IMR-90 (cell line): Measurements from ENCODE around the gene ZCCHC24. TPM values are rescaled to one million over a fixed set of nuclear protein-coding genes. Genes with fewer than 3 reads are reported as not detected.

Experiments
- ATAC-seq: fragments of 200-7000 bp; cut with Tn5 transposase; 2 replicates; pipeline ENCODE4 v1.9.1; 2020; ENCODE audit warnings: low read depth, mild to moderate bottlenecking, moderate library complexity
- BruUV-seq: library from RNA; stranded (reverse); fragments of 400-500 nt; replicated peaks from 2 replicates; lab custom pipeline; 2021; lab: Mats Ljungman, UMichigan
- CTCF ChIA-PET: fragments of 300-600 bp; formaldehyde crosslinking; extraction: SDS; loops from one replicate; lab custom pipeline; 2021; ENCODE audit warnings: antibody characterized with exemption; lab: Yijun Ruan, JAX
- POLR2A ChIA-PET: fragments of 300-600 bp; sonication (Branson Sonifier 250); formaldehyde crosslinking; loops from one replicate; lab custom pipeline; 2022; ENCODE audit warnings: antibody characterized with exemption; ENCODE audit not compliant: unreplicated experiment; lab: Charles Lee
- DNase-seq: peaks from one replicate; pipeline ENCODE4 v3.0.0; 2013
- H2AFZ ChIP-seq: replicated peaks from 2 replicates; pipeline ENCODE3; 2013; ENCODE audit warnings: low read length, mild to moderate bottlenecking; ENCODE audit not compliant: poor library complexity
- H2AK5ac ChIP-seq: 2 replicates; pipeline ENCODE4 v1.6.1; 2013; ENCODE audit warnings: low read depth, low read length, inconsistent platforms
- H2AK9ac ChIP-seq: replicated peaks from 2 replicates; pipeline ENCODE3; 2013; ENCODE audit warnings: mild to moderate bottlenecking, low read depth, low read length, moderate library complexity; ENCODE audit not compliant: poor library complexity
- H2BK120ac ChIP-seq: 2 replicates; pipeline ENCODE4 v1.6.1; 2013; ENCODE audit warnings: low read depth, low read length, inconsistent platforms
- H2BK15ac ChIP-seq: 3 replicates; pipeline ENCODE4 v1.6.1; 2013; ENCODE audit warnings: low read depth, low read length, inconsistent platforms
- H2BK20ac ChIP-seq: 2 replicates; pipeline ENCODE4 v1.6.1; 2013; ENCODE audit warnings: low read depth, mild to moderate bottlenecking, inconsistent platforms, low read length, moderate library complexity
- H2BK5ac ChIP-seq: 2 replicates; pipeline ENCODE4 v1.6.1; 2013; ENCODE audit warnings: mild to moderate bottlenecking, low read depth, low read length, inconsistent platforms; ENCODE audit not compliant: poor library complexity, severe bottlenecking
- H3K14ac ChIP-seq: replicated peaks from 2 replicates; pipeline ENCODE4 v1.6.1; 2013; ENCODE audit warnings: low read depth, low read length, inconsistent platforms
- H3K18ac ChIP-seq: 2 replicates; pipeline ENCODE4 v1.6.1; 2013; ENCODE audit warnings: low read depth, low read length, control low read depth
- H3K23ac ChIP-seq: 2 replicates; pipeline ENCODE4 v1.6.1; 2013; ENCODE audit warnings: low read depth, low read length, inconsistent platforms
- H3K27ac ChIP-seq: 2 replicates; pipeline ENCODE4 v1.5.1; 2013; ENCODE audit warnings: mild to moderate bottlenecking, control low read depth, low read length; ENCODE audit not compliant: insufficient read depth
- H3K27me3 ChIP-seq: 2 replicates; pipeline ENCODE4 v1.6.1; 2013; ENCODE audit warnings: low read length; ENCODE audit not compliant: control insufficient read depth, insufficient read depth
- H3K36me3 ChIP-seq: 2 replicates; pipeline ENCODE4 v1.6.1; 2013; ENCODE audit warnings: low read length, mixed read lengths; ENCODE audit not compliant: control insufficient read depth, insufficient read depth
- H3K4ac ChIP-seq: 2 replicates; pipeline ENCODE4 v1.6.1; 2013; ENCODE audit warnings: low read depth, low read length, inconsistent platforms
- H3K4me1 ChIP-seq: 2 replicates; pipeline ENCODE4 v1.6.1; 2013; ENCODE audit warnings: low read length, mixed read lengths; ENCODE audit not compliant: control insufficient read depth, insufficient read depth
- H3K4me2 ChIP-seq: 2 replicates; pipeline ENCODE4 v1.6.1; 2013; ENCODE audit warnings: low read depth, mild to moderate bottlenecking, control low read depth, low read length, moderate library complexity
- H3K4me3 ChIP-seq: 2 replicates; pipeline ENCODE4 v1.5.1; 2013; ENCODE audit warnings: low read depth, mild to moderate bottlenecking, control low read depth, low read length, moderate library complexity; ENCODE audit not compliant: insufficient read depth
- H3K56ac ChIP-seq: 2 replicates; pipeline ENCODE4 v1.6.1; 2013; ENCODE audit warnings: low read length, inconsistent platforms; ENCODE audit not compliant: insufficient read depth; ENCODE audit errors: extremely low read depth
- H3K79me1 ChIP-seq, 2 experiments: 2 replicates each; pipeline ENCODE4 v1.6.1; 2013; ENCODE audit warnings: low read length in 2 of 2, inconsistent platforms in 1 of 2, low read depth in 1 of 2
- H3K9ac ChIP-seq: 2 replicates; pipeline ENCODE4 v1.6.1; 2013; ENCODE audit warnings: low read depth, low read length, control low read depth
- H3K9me1 ChIP-seq: 2 replicates; pipeline ENCODE4 v1.6.1; 2013; ENCODE audit warnings: low read length, inconsistent platforms; ENCODE audit not compliant: insufficient read depth
- H3K9me3 ChIP-seq: 2 replicates; pipeline ENCODE4 v1.6.1; 2013; ENCODE audit warnings: low read length; ENCODE audit not compliant: control insufficient read depth, insufficient read depth
- H4K20me1 ChIP-seq: 2 replicates; pipeline ENCODE4 v1.6.1; 2013; ENCODE audit warnings: low read length, inconsistent platforms; ENCODE audit not compliant: insufficient read depth
- H4K5ac ChIP-seq: 2 replicates; pipeline ENCODE4 v1.6.1; 2013; ENCODE audit warnings: mild to moderate bottlenecking, low read depth, low read length, control low read depth
- H4K8ac ChIP-seq, 2 experiments: 2 replicates each; pipeline ENCODE4 v1.6.1; 2013; ENCODE audit warnings: low read depth in 2 of 2, low read length in 2 of 2, control low read depth in 1 of 2, inconsistent platforms in 1 of 2
- H4K91ac ChIP-seq: 2 replicates; pipeline ENCODE4 v1.6.1; 2013; ENCODE audit warnings: low read depth, low read length, inconsistent platforms; ENCODE audit not compliant: insufficient read depth
- CEBPB ChIP-seq: IDR thresholded peaks from 2 replicates; pipeline ENCODE4 v1.6.1; 2012; ENCODE audit warnings: low read depth, low read length, improper control_type of control experiment
- MAFK ChIP-seq: IDR thresholded peaks from 2 replicates; pipeline ENCODE4 v1.6.1; 2012; ENCODE audit warnings: low read depth, low read length, improper control_type of control experiment
- WGBS, 2 experiments: methylation state at CpG; one replicate each; pipeline versions ENCODE4 v1.1.5 to v1.1.7; 2013; ENCODE audit warnings: missing lambda C conversion rate in 2 of 2; ENCODE audit not compliant: insufficient read length in 1 of 2; ENCODE audit errors: extremely low coverage in 2 of 2; 5-methylcytosine and 5-hydroxymethylcytosine counted together
- dilution Hi-C: fragments of 300-500 bp; cut with HindIII; formaldehyde crosslinking; loops from one replicate; pipeline ENCODE4 v1.14.3; 2018; ENCODE audit warnings: low sequenced_read_pairs; ENCODE audit not compliant: unreplicated experiment
- in situ Hi-C: fragments of 300-500 bp; cut with MboI; formaldehyde crosslinking; loops from 3 replicates; pipeline ENCODE4 v1.14.3; 2019; ENCODE audit warnings: low sequenced_read_pairs, inconsistent platforms, mixed read lengths
- intact Hi-C: fragments of 100-400 bp; cut with micrococcal nuclease; formaldehyde crosslinking; loops from 2 replicates; pipeline ENCODE4 v1.10.0; 2022
- polyA plus RNA-seq, 3 experiments: library from polyadenylated mRNA; depleted of rRNA; stranded (reverse); fragments of >200 nt; gene quantifications; 2 replicates each; pipeline ENCODE4 v1.2.3, GENCODE V29; 2012; ENCODE audit warnings: low replicate concordance in 1 of 3
- total RNA-seq: library from RNA; depleted of rRNA; stranded (reverse); fragments of >200 nt; gene quantifications from 2 replicates; pipeline ENCODE4 v1.2.3, GENCODE V29; 2012

The ZCCHC24 gene
- total and polyA plus RNA-seq, 2 of the 4 experiments (the other 2 are of a cell fraction), result 15.1 to 25.9 TPM

DNA sequence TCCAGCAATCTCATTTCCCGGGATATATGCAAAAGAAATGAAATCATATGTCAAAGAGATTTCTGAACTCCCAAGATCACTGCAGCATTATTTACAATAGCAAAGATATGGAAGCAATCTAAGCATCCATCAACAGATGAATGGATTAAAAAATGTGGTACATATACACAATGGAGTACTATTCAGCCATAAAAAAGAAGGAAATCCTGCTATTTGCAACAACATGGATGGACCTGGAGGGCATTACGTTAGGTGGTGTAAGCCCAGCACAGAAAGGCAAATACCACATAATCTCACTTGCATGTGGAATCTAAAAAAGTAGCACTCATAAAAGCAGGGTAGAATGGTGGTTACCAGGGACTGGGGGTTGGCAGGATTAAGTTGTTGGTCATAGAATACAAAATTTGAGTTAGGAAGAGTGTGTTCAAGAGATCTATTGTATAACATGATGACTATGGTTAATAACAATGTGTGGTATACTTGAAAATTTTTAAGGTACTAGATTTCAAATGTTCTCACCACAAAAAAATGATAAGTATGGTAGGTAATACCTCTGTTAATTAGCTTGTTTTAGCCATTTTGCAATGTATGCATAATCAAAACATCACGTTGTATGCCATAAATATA is 34.0 kb upstream of the ZCCHC24 start:
- in situ Hi-C loops, result loop anchor here (25.0 kb wide), 1 partner anchor 92 kb away; no protein-coding TSS in a partner anchor
- H4K91ac ChIP-seq, result no peak overlapping the region
- dilution Hi-C loops, result no loop called here
- ATAC-seq (no peak), DNase-seq (no peak)
- no peaks in the 10 kb centered on the region for H3K36me3 ChIP-seq
- no peak overlapping the region for H2BK5ac ChIP-seq
- no peak overlapping the region for H2AFZ ChIP-seq
- no peak overlapping the region for H3K23ac ChIP-seq
- no peak overlapping the region for H2AK9ac ChIP-seq
- H3K27ac ChIP-seq, result no peak overlapping the region
- H3K27me3 ChIP-seq, result peaks cover 1% of the 10 kb centered on the region; the same call in 1 of the 2 replicates
- H3K56ac ChIP-seq, result no peak overlapping the region
- TF ChIP-seq MAFK (peak; percentile 14; the same call in 1 of the 2 replicates), CEBPB (no peak)
- CTCF ChIA-PET, result no interaction called here
- H2AK5ac ChIP-seq, result no peak overlapping the region
- no peak overlapping the region for H2BK120ac ChIP-seq
- no peak overlapping the region for H4K8ac ChIP-seq
- H4K5ac ChIP-seq, result no peak overlapping the region
- H3K4me1 ChIP-seq, result peaks cover 6% of the 10 kb centered on the region; the same call in 1 of the 2 replicates
- H3K4me3 ChIP-seq, result no peak overlapping the region
- no peaks in the 10 kb centered on the region for H3K79me1 ChIP-seq
- H4K20me1 ChIP-seq, result no peaks in the 10 kb centered on the region
- no peak overlapping the region for H3K4me2 ChIP-seq
- no CpG with 5 or more reads among the region's 3 CpGs for WGBS, 2 experiments
- no peak overlapping the region for H3K18ac ChIP-seq
- H2BK20ac ChIP-seq, result no peak overlapping the region
- no peak overlapping the region for H3K14ac ChIP-seq
- no peak overlapping the region for H3K4ac ChIP-seq
- H3K9me3 ChIP-seq, result no peaks in the 10 kb centered on the region
- POLR2A ChIA-PET, result no interaction called here
- intact Hi-C loops, result no loop called here
- BruUV-seq, result no TSS peak
- H3K9me1 ChIP-seq, result no peaks in the 10 kb centered on the region
- no peak overlapping the region for H3K9ac ChIP-seq
- no peak overlapping the region for H2BK15ac ChIP-seq
